Measurements from ENCODE around the gene OSBPL9. TPM values are rescaled to one million over a fixed set of nuclear protein-coding genes. Genes with fewer than 3 reads are reported as not detected.

OSBPL9 gene
- total RNA-seq, 1 experiment from 2014 or later: 188 TPM

DNA sequence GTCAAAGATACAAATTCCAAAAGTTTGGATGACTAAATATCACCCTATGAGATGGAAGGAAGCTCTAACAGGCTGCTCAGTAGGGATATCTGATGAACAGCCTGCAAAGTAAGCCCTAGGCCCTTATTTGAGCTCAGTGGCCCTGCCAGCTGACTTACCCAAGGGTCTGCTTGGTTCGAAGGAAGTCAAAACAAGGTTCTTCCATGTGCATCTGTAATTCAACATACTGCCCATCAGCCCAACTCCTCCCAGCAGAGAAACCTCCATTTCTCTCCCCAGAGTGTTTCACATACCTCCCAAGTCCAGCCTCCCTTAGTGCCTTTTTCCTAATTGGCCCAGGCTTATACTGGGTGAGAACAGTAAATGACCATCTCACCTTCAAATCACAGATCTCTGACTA, 175.0 kb downstream of the OSBPL9 start:
- POLR2A ChIA-PET (ENCODE audit: unreplicated experiment): no interaction called here

GRCh38 chr1:51792864-51793263, 176.0 kb downstream of the OSBPL9 start:
- peaks cover 57% of the 10 kb centered on the region for H3K36me3 ChIP-seq (ENCODE audit: low read depth)
- H3F3A ChIP-seq (ENCODE audit: insufficient read depth, low read depth): peaks cover 56% of the 10 kb centered on the region
- no peaks in the 10 kb centered on the region for H3K79me2 ChIP-seq (ENCODE audit: low read depth)
- no peak for TF ChIP-seq EZH2 (IDR thresholded peaks at IDR 0.05; ENCODE audit: low read depth)
- TF ChIP-seq, protein P1, sequence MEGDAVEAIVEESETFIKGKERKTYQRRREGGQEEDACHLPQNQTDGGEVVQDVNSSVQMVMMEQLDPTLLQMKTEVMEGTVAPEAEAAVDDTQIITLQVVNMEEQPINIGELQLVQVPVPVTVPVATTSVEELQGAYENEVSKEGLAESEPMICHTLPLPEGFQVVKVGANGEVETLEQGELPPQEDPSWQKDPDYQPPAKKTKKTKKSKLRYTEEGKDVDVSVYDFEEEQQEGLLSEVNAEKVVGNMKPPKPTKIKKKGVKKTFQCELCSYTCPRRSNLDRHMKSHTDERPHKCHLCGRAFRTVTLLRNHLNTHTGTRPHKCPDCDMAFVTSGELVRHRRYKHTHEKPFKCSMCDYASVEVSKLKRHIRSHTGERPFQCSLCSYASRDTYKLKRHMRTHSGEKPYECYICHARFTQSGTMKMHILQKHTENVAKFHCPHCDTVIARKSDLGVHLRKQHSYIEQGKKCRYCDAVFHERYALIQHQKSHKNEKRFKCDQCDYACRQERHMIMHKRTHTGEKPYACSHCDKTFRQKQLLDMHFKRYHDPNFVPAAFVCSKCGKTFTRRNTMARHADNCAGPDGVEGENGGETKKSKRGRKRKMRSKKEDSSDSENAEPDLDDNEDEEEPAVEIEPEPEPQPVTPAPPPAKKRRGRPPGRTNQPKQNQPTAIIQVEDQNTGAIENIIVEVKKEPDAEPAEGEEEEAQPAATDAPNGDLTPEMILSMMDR (conservative IDR thresholded peaks at IDR 0.05): no peak
- H3K9me2 ChIP-seq (ENCODE audit: insufficient read depth): no peaks in the 10 kb centered on the region
- H3K9me3 ChIP-seq (ENCODE audit: insufficient read depth, low read depth): no peaks in the 10 kb centered on the region
- no peak overlapping the region for H3K27ac ChIP-seq
- no peak overlapping the region for H2AFZ ChIP-seq
- H3K4me1 ChIP-seq (replicated peaks; ENCODE audit: insufficient read depth): no peaks in the 10 kb centered on the region
- intact Hi-C loops (cut with micrococcal nuclease; ENCODE audit: unreplicated experiment): no loop called here
- H3K4me2 ChIP-seq: no peak overlapping the region
- ChIA-PET CTCF (no interaction called here), POLR2A (ENCODE audit: unreplicated experiment) (no interaction called here)
- DNase-seq: peak in 1 of 2 experiments; percentile 35
- BruUV-seq (replicated peaks): TSS peak; percentile 6
- no peaks in the 10 kb centered on the region for H4K20me1 ChIP-seq (ENCODE audit: insufficient read depth)
- H3K27me3 ChIP-seq (ENCODE audit: insufficient read depth, low read depth): no peaks in the 10 kb centered on the region
- no peak overlapping the region for H3K4me3 ChIP-seq

More for the DNA sequence above, 175.0 kb downstream of the OSBPL9 start:
- Histone ChIP-seq H3K79me2 (ENCODE audit: low read depth) (no peaks in the 10 kb centered on the region), H3K9me2 (ENCODE audit: insufficient read depth) (no peaks in the 10 kb centered on the region), H3F3A (ENCODE audit: insufficient read depth, low read depth) (peaks cover 65% of the 10 kb centered on the region), H3K36me3 (ENCODE audit: low read depth) (peaks cover 67% of the 10 kb centered on the region), H3K9me3 (ENCODE audit: insufficient read depth, low read depth) (no peaks in the 10 kb centered on the region), H3K4me1 (replicated peaks; ENCODE audit: insufficient read depth) (no peaks in the 10 kb centered on the region), H4K20me1 (ENCODE audit: insufficient read depth) (no peaks in the 10 kb centered on the region), H3K4me3 (no peak overlapping the region), H3K27ac (0 out of 2 replicates have a peak overlapping the region, but pooled peaks have one; percentile 13), H3K27me3 (ENCODE audit: insufficient read depth, low read depth) (no peaks in the 10 kb centered on the region), H3K4me2 (no peak overlapping the region), H2AFZ (no peak overlapping the region)
- no peak for DNase-seq
- intact Hi-C loops (cut with micrococcal nuclease; ENCODE audit: unreplicated experiment): no loop called here
- TF ChIP-seq, protein P1 (conservative IDR thresholded peaks at IDR 0.05): no peak
- no TSS peak for BruUV-seq (replicated peaks)
- CTCF ChIA-PET: no interaction called here

GRCh38 chr1:51794260-51794659, 177.4 kb downstream of the OSBPL9 start:
- Histone ChIP-seq H3K79me2 (ENCODE audit: low read depth) (no peaks in the 10 kb centered on the region), H2AFZ (no peak overlapping the region), H3K36me3 (ENCODE audit: low read depth) (peaks cover 43% of the 10 kb centered on the region), H4K20me1 (ENCODE audit: insufficient read depth) (no peaks in the 10 kb centered on the region), H3K27ac (no peak overlapping the region), H3K9me2 (ENCODE audit: insufficient read depth) (no peaks in the 10 kb centered on the region), H3K4me3 (no peak overlapping the region), H3F3A (ENCODE audit: insufficient read depth, low read depth) (peaks cover 42% of the 10 kb centered on the region), H3K27me3 (ENCODE audit: insufficient read depth, low read depth) (no peaks in the 10 kb centered on the region), H3K4me2 (no peak overlapping the region), H3K4me1 (replicated peaks; ENCODE audit: insufficient read depth) (no peaks in the 10 kb centered on the region), H3K9me3 (ENCODE audit: insufficient read depth, low read depth) (no peaks in the 10 kb centered on the region)
- CTCF ChIA-PET: no interaction called here
- POLR2A ChIA-PET (ENCODE audit: unreplicated experiment): interaction anchor here (0.7 kb wide), 1 partner anchor 103 kb away, joined by 3 read pairs; no protein-coding TSS in a partner anchor
- no peak for TF ChIP-seq EZH2 (IDR thresholded peaks at IDR 0.05; ENCODE audit: low read depth)
- TF ChIP-seq, protein P1 (conservative IDR thresholded peaks at IDR 0.05): no peak
- no peak for DNase-seq
- no TSS peak for BruUV-seq (replicated peaks)
- intact Hi-C loops (cut with micrococcal nuclease; ENCODE audit: unreplicated experiment): no loop called here
